Ascending aorta (tissue), 2 donors: ENCODE data around the gene TSPAN3. TPM values are rescaled to one million over a fixed set of nuclear protein-coding genes. Genes with fewer than 3 reads are reported as not detected.

Source experiments
- DNase-seq, 2 donors: peaks; one replicate each; pipeline ENCODE4 v3.0.0-alpha.2; 2019; ENCODE audit warnings: low spot score in 2 of 2
- H3K27ac ChIP-seq, 2 donors: fragments of 200-600 bp; sonication (generic); one replicate each; pipeline ENCODE4 v1.5.1; 2016 to 2017; ENCODE audit warnings: mild to moderate bottlenecking in 1 of 2
- H3K27me3 ChIP-seq: fragments of 200-600 bp; sonication (generic); one replicate; pipeline ENCODE4 v1.5.1; 2017
- H3K36me3 ChIP-seq, 2 donors: fragments of 200-600 bp; sonication (generic); one replicate each; pipeline ENCODE4 v1.5.1; 2016
- H3K4me1 ChIP-seq, 2 donors: fragments of 200-600 bp; sonication (generic); one replicate each; pipeline ENCODE4 v1.5.1; 2016 to 2017; ENCODE audit warnings: mild to moderate bottlenecking in 1 of 2
- H3K4me3 ChIP-seq, 2 donors: fragments of 200-600 bp; sonication (generic); one replicate each; pipeline ENCODE4 v1.5.1; 2016 to 2017; ENCODE audit warnings: mild to moderate bottlenecking in 1 of 2
- H3K9me3 ChIP-seq, 2 donors: fragments of 200-600 bp; sonication (generic); one replicate each; pipeline ENCODE4 v1.5.1; 2016
- CTCF ChIP-seq, 3 experiments: fragments of 200-600 bp in 2 of 3; fragments of 450-650 bp in 1 of 3; sonication (generic) in 2 of 3; IDR thresholded peaks; one replicate each; pipeline ENCODE4 v1.5.1; 2016 to 2019; ENCODE audit warnings: antibody characterized with exemption in 3 of 3, mild to moderate bottlenecking in 1 of 3, moderate library complexity in 1 of 3
- intact Hi-C: fragments of 100-400 bp; cut with DNase I; formaldehyde crosslinking; loops from one replicate; pipeline ENCODE4 v1.15.1; 2023
- total RNA-seq: library from RNA; depleted of rRNA; stranded (reverse); fragments of >200 nt; gene quantifications from one replicate; pipeline ENCODE4 v1.1.0, GENCODE V29; 2016

The TSPAN3 gene
- total RNA-seq, 1 donor from 2014 or later, result 98.2 TPM

- no peak for TF ChIP-seq CTCF (IDR thresholded peaks at IDR 0.05)
- H3K4me3 ChIP-seq, result peak overlapping the region; percentile 29 to 56
- no peaks in the 10 kb centered on the region for H3K9me3 ChIP-seq
- no peaks in the 10 kb centered on the region for H3K36me3 ChIP-seq
- H3K27ac ChIP-seq, result peak overlapping the region; percentile 94 to 97
- no peak for DNase-seq
- intact Hi-C loops, result no loop called here
- no peaks in the 10 kb centered on the region for H3K27me3 ChIP-seq
- H3K4me1 ChIP-seq, result peaks cover 25 to 33% of the 10 kb centered on the region in 2 donors
Observed at GRCh38 chr15:76996076-76996525, 74.8 kb downstream of the TSPAN3 start.

GRCh38 chr15:76994971-76995945, 75.7 kb downstream of the TSPAN3 start, which contains the start of gene PSTPIP1:
TSS of gene PSTPIP1 (plus strand) at chr15:76995126. CDS start at chr15:76995574, 448 bp downstream.
- intact Hi-C loops, result loop anchor here (2.0 kb wide), 1 partner anchor 22 kb away; no protein-coding TSS in a partner anchor
- H3K4me3 ChIP-seq, result peak within 1 kb of the TSS; percentile 29 to 56
- H3K27ac ChIP-seq, result peak within 1 kb of the TSS; percentile 94 to 97
- no peaks in the 10 kb centered on the region for H3K27me3 ChIP-seq
- H3K36me3 ChIP-seq, result no peaks in the 10 kb centered on the region
- peak in 1 of 2 donors; percentile 87 for DNase-seq
- TF ChIP-seq CTCF (IDR thresholded peaks at IDR 0.05), result no peak
- H3K4me1 ChIP-seq, result peaks cover 25 to 33% of the 10 kb centered on the region in 2 donors
- H3K9me3 ChIP-seq, result no peaks in the 10 kb centered on the region

- H3K4me1 ChIP-seq, result peaks cover 25 to 33% of the 10 kb centered on the region in 2 donors
- H3K36me3 ChIP-seq, result no peaks in the 10 kb centered on the region
- intact Hi-C loops, result loop anchor here (2.0 kb wide), 1 partner anchor 22 kb away; no protein-coding TSS in a partner anchor
- H3K27ac ChIP-seq, result peak overlapping the region; percentile 94 to 97
- H3K9me3 ChIP-seq, result no peaks in the 10 kb centered on the region
- no peak for TF ChIP-seq CTCF (IDR thresholded peaks at IDR 0.05)
- peak in 1 of 2 donors; percentile 61 for DNase-seq
- H3K27me3 ChIP-seq, result no peaks in the 10 kb centered on the region
- H3K4me3 ChIP-seq, result peak overlapping the region; percentile 9 to 56
Observed at GRCh38 chr15:76994496-76994895, 76.4 kb downstream of the TSPAN3 start.

GRCh38 chr15:76994001-76994400, 76.9 kb downstream of the TSPAN3 start:
- Histone ChIP-seq H3K36me3 (no peaks in the 10 kb centered on the region), H3K4me1 (peaks cover 25 to 33% of the 10 kb centered on the region in 2 donors), H3K27me3 (no peaks in the 10 kb centered on the region), H3K4me3 (no peak overlapping the region), H3K27ac (peak overlapping the region; percentile 94 to 97), H3K9me3 (no peaks in the 10 kb centered on the region)
- DNase-seq, result peak in 1 of 2 donors; percentile 68
- intact Hi-C loops, result loop anchor here (2.0 kb wide), 1 partner anchor 21 kb away; no protein-coding TSS in a partner anchor
- no peak for TF ChIP-seq CTCF (IDR thresholded peaks at IDR 0.05)

- H3K27ac ChIP-seq, result peak overlapping the region; percentile 94 to 97
- no peak overlapping the region for H3K4me3 ChIP-seq
- TF ChIP-seq CTCF (IDR thresholded peaks at IDR 0.05), result no peak
- intact Hi-C loops, result no loop called here
- H3K9me3 ChIP-seq, result no peaks in the 10 kb centered on the region
- no peaks in the 10 kb centered on the region for H3K27me3 ChIP-seq
- H3K36me3 ChIP-seq, result no peaks in the 10 kb centered on the region
- peak in 1 of 2 donors; percentile 28 for DNase-seq
- H3K4me1 ChIP-seq, result peaks cover 25 to 32% of the 10 kb centered on the region in 2 donors
Observed at GRCh38 chr15:76993114-76993725, 77.7 kb downstream of the TSPAN3 start.
